Nephron (organoid): Measurements from ENCODE around the gene PKHD1.

Experiments
- H3K27ac Mint-ChIP-seq, 3 experiments: 2 replicates each; pipeline ENCODE4 v1.8.0; 2020; ENCODE audit warnings: mixed read lengths in 3 of 3, mild to moderate bottlenecking in 2 of 3, moderate library complexity in 1 of 3
- H3K27me3 Mint-ChIP-seq: 2 replicates; pipeline ENCODE4 v1.8.0; 2021; ENCODE audit warnings: low read depth, mild to moderate bottlenecking, moderate library complexity, mixed read lengths
- H3K36me3 Mint-ChIP-seq: 2 replicates; pipeline ENCODE4 v1.8.0; 2020; ENCODE audit warnings: low read depth, mixed read lengths
- H3K4me1 Mint-ChIP-seq: 2 replicates; pipeline ENCODE4 v1.8.0; 2020; ENCODE audit warnings: mixed read lengths
- H3K4me3 Mint-ChIP-seq, 3 experiments: 2 replicates each; pipeline ENCODE4 v1.8.0; 2020; ENCODE audit warnings: mild to moderate bottlenecking in 3 of 3, mixed read lengths in 3 of 3, moderate library complexity in 2 of 3
- H3K9me3 Mint-ChIP-seq: 2 replicates; pipeline ENCODE4 v1.8.0; 2020; ENCODE audit warnings: mixed read lengths
- CTCF ChIP-seq, 3 experiments: fragments of 200-600 bp; sonication (generic); IDR thresholded peaks; one replicate each; pipeline ENCODE4 v1.5.0; 2021; ENCODE audit warnings: antibody characterized with exemption in 3 of 3; ENCODE audit not compliant: unreplicated experiment in 3 of 3

Gene PKHD1

GRCh38 chr6:51740658-51741057, 346.8 kb downstream of the PKHD1 start:
- H3K4me1 Mint-ChIP-seq: no peaks in the 10 kb centered on the region
- H3K9me3 Mint-ChIP-seq: no peaks in the 10 kb centered on the region
- no peak for TF ChIP-seq CTCF (IDR thresholded peaks at IDR 0.05; ENCODE audit: unreplicated experiment in 3 of 3)
- H3K27ac Mint-ChIP-seq: no peak overlapping the region
- no peak overlapping the region for H3K4me3 Mint-ChIP-seq
- H3K36me3 Mint-ChIP-seq: peaks cover 9% of the 10 kb centered on the region
- no peaks in the 10 kb centered on the region for H3K27me3 Mint-ChIP-seq

GRCh38 chr6:51738614-51739013, 348.8 kb downstream of the PKHD1 start:
- H3K36me3 Mint-ChIP-seq: peaks cover 9% of the 10 kb centered on the region
- no peaks in the 10 kb centered on the region for H3K27me3 Mint-ChIP-seq
- no peak for TF ChIP-seq CTCF (IDR thresholded peaks at IDR 0.05; ENCODE audit: unreplicated experiment in 3 of 3)
- H3K4me3 Mint-ChIP-seq: no peak overlapping the region
- H3K4me1 Mint-ChIP-seq: no peaks in the 10 kb centered on the region
- no peaks in the 10 kb centered on the region for H3K9me3 Mint-ChIP-seq
- no peak overlapping the region for H3K27ac Mint-ChIP-seq

- H3K4me1 Mint-ChIP-seq: no peaks in the 10 kb centered on the region
- H3K27ac Mint-ChIP-seq: no peak overlapping the region
- H3K4me3 Mint-ChIP-seq: no peak overlapping the region
- no peaks in the 10 kb centered on the region for H3K27me3 Mint-ChIP-seq
- TF ChIP-seq CTCF (IDR thresholded peaks at IDR 0.05; ENCODE audit: unreplicated experiment in 3 of 3): no peak
- H3K9me3 Mint-ChIP-seq: no peaks in the 10 kb centered on the region
- peaks cover 1% of the 10 kb centered on the region for H3K36me3 Mint-ChIP-seq
These were observed 349.6 kb downstream of the PKHD1 start for GRCh38 chr6:51737580-51738360.

GRCh38 chr6:51725155-51725554, 362.3 kb downstream of the PKHD1 start:
- H3K36me3 Mint-ChIP-seq: no peaks in the 10 kb centered on the region
- H3K4me3 Mint-ChIP-seq: no peak overlapping the region
- no peaks in the 10 kb centered on the region for H3K4me1 Mint-ChIP-seq
- no peak overlapping the region for H3K27ac Mint-ChIP-seq
- no peak for TF ChIP-seq CTCF (IDR thresholded peaks at IDR 0.05; ENCODE audit: unreplicated experiment in 3 of 3)
- H3K9me3 Mint-ChIP-seq: no peaks in the 10 kb centered on the region
- H3K27me3 Mint-ChIP-seq: no peaks in the 10 kb centered on the region

GRCh38 chr6:51720327-51720726, 367.1 kb downstream of the PKHD1 start:
- Mint-ChIP-seq H3K27ac (no peak overlapping the region), H3K27me3 (no peaks in the 10 kb centered on the region), H3K4me1 (no peaks in the 10 kb centered on the region), H3K4me3 (no peak overlapping the region), H3K36me3 (no peaks in the 10 kb centered on the region), H3K9me3 (no peaks in the 10 kb centered on the region)
- TF ChIP-seq CTCF (IDR thresholded peaks at IDR 0.05; ENCODE audit: unreplicated experiment in 3 of 3): no peak

- TF ChIP-seq CTCF (IDR thresholded peaks at IDR 0.05; ENCODE audit: unreplicated experiment in 3 of 3): no peak
- no peak overlapping the region for H3K4me3 Mint-ChIP-seq
- no peaks in the 10 kb centered on the region for H3K36me3 Mint-ChIP-seq
- no peaks in the 10 kb centered on the region for H3K9me3 Mint-ChIP-seq
- H3K27ac Mint-ChIP-seq: no peak overlapping the region
- H3K27me3 Mint-ChIP-seq: no peaks in the 10 kb centered on the region
- H3K4me1 Mint-ChIP-seq: no peaks in the 10 kb centered on the region
These were observed 368.1 kb downstream of the PKHD1 start for GRCh38 chr6:51719297-51719696.
